ENCODE measurements around the gene TRIM69.
"Not testable (repeated sequence)": the region's sequence is repeated elsewhere in the genome, so short reads cannot be mapped to it uniquely, and the experiment has no call there.

TRIM69 gene

GRCh38 chr15:44736181-44736765, at the start of gene TRIM69:
Gene TRIM69, plus strand, starts transcription at chr15:44736528. Its CDS starts 177 bp downstream, at chr15:44736705.
- Mint-ChIP-seq H3K9me3 (no peaks in the 10 kb centered on the region), H3K27me3 (no peaks in the 10 kb centered on the region), H3K27ac (peak within 1 kb of the TSS; percentile 89), H3K4me3 (peak within 1 kb of the TSS; percentile 71), H3K4me1 (peaks cover 78% of the 10 kb centered on the region), H3K36me3 (peaks cover 19% of the 10 kb centered on the region)
- no peak for DNase-seq
- CTCF ChIA-PET: interaction anchor here (0.8 to 16.0 kb wide), 16 partner anchors 10 to 199 kb away, joined by 3 to 282 read pairs (median 6); partner anchors contain the start of genes B2M, EIF3J, PATL2 and SPG11

GRCh38 chr15:44689318-44689717, 47.0 kb upstream of the TRIM69 start:
- Mint-ChIP-seq H3K27ac (peak overlapping the region; percentile 24), H3K4me1 (peaks cover 56% of the 10 kb centered on the region), H3K36me3 (peaks cover 46% of the 10 kb centered on the region), H3K9me3 (peaks cover 45% of the 10 kb centered on the region)
- not testable (repeated sequence) for H3K27me3 Mint-ChIP-seq, H3K4me3 Mint-ChIP-seq, DNase-seq
- CTCF ChIA-PET: interaction anchor here (1.6 to 1.9 kb wide), 2 partner anchors 9 to 17 kb away, joined by 3 to 4 read pairs; no protein-coding TSS in a partner anchor

- peak overlapping the region; percentile 74 for H3K27ac Mint-ChIP-seq
- CTCF ChIA-PET: interaction anchor here (1.9 kb wide), 1 partner anchor 8 kb away, joined by 4 read pairs; no protein-coding TSS in a partner anchor
- DNase-seq: peak; percentile 63
- H3K4me3 Mint-ChIP-seq, H3K27me3 Mint-ChIP-seq: not testable (repeated sequence)
- H3K4me1 Mint-ChIP-seq: peaks cover 53% of the 10 kb centered on the region
- H3K36me3 Mint-ChIP-seq: peaks cover 40% of the 10 kb centered on the region
- H3K9me3 Mint-ChIP-seq: peaks cover 38% of the 10 kb centered on the region
Measured at GRCh38 chr15:44690245-44690644, 46.1 kb upstream of the TRIM69 start.

GRCh38 chr15:44692659-44693058, 43.7 kb upstream of the TRIM69 start:
- Mint-ChIP-seq H3K27me3 (peaks cover 15% of the 10 kb centered on the region), H3K9me3 (peaks cover 16% of the 10 kb centered on the region), H3K36me3 (peaks cover 18% of the 10 kb centered on the region), H3K4me3 (no peak overlapping the region), H3K4me1 (peaks cover 44% of the 10 kb centered on the region), H3K27ac (no peak overlapping the region)
- CTCF ChIA-PET: interaction anchor here (1.5 kb wide), 1 partner anchor 18 kb away, joined by 4 read pairs; the partner anchor contains the start of gene PATL2
- no peak for DNase-seq

DNA sequence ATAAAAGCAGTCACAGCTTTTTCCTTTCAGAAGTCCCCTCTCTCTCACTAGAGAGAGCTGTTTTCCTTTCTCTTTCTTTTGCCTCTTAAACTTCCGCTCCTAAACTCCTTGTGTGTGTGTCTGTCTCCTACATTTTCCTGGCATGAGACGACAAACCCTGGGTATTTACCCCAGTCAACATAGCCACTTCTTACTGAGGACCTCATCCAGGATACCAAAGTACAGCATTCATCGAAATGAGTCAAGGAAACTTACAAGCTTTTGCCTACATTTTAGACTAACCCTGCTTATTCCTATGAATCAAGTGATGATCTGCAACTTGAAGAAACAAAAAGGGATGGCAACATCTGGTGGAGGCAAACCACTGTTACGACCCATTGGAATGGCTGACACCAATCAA, 41.9 kb upstream of the TRIM69 start:
- CTCF ChIA-PET: no interaction called here
- peaks cover 15% of the 10 kb centered on the region for H3K27me3 Mint-ChIP-seq
- DNase-seq: no peak
- no peak overlapping the region for H3K4me3 Mint-ChIP-seq
- H3K4me1 Mint-ChIP-seq: peaks cover 30% of the 10 kb centered on the region
- H3K9me3 Mint-ChIP-seq: peaks cover 10% of the 10 kb centered on the region
- peaks cover 7% of the 10 kb centered on the region for H3K36me3 Mint-ChIP-seq
- no peak overlapping the region for H3K27ac Mint-ChIP-seq

GRCh38 chr15:44695294-44695693, 41.0 kb upstream of the TRIM69 start:
- Mint-ChIP-seq H3K4me1 (peaks cover 23% of the 10 kb centered on the region), H3K27ac (no peak overlapping the region), H3K4me3 (no peak overlapping the region), H3K36me3 (peaks cover 9% of the 10 kb centered on the region), H3K9me3 (peaks cover 15% of the 10 kb centered on the region), H3K27me3 (peaks cover 15% of the 10 kb centered on the region)
- no peak for DNase-seq
- CTCF ChIA-PET: interaction anchor here (0.6 kb wide), 1 partner anchor 16 kb away, joined by 7 read pairs; the partner anchor contains the start of gene B2M

DNA sequence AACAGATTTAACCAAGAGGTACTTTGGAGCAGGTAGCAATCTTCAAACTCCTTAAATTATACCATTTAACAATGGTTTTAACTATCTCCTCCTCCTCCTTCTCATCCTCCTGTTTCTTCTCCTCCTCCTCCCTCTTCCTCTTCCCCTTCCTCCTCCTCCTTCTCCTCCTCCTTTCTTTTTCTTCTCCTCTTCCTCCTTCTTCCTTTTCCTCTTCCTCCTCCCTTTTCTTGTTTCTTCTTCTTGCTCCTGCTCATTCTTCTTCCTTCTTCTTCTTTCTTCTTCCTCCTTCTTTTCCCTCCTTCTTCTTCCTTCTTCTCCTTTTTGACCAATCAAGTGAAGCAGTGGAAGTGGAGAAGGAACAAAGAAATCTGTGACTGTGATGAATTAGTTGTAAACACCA, 39.3 kb upstream of the TRIM69 start:
- no peak overlapping the region for H3K27ac Mint-ChIP-seq

DNA sequence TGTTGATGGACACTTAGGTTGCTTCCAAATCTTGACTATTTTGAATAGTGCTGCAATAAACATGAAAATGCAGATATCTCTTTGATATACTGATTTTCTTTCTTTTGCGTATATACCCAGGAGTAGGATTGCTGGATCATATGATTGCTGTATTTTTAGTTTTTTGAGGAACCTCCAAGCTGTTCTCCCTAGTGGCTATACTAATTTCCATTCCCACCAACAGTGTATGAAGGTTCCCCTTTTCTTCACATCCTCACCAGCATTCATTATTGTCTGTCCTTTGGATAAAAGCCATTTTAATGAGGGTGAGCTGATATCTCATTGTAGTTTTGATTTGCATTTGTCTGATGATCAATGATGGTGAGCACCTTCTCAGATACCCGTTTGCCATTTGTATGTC, 37.7 kb upstream of the TRIM69 start:
- Mint-ChIP-seq H3K4me3 (no peak overlapping the region), H3K36me3 (peaks cover 32% of the 10 kb centered on the region), H3K4me1 (peaks cover 25% of the 10 kb centered on the region), H3K27ac (no peak overlapping the region), H3K9me3 (peaks cover 42% of the 10 kb centered on the region), H3K27me3 (peaks cover 19% of the 10 kb centered on the region)
- CTCF ChIA-PET: interaction anchor here (0.9 to 1.6 kb wide), 3 partner anchors 10 to 12 kb away, joined by 3 to 4 read pairs (median 3); no protein-coding TSS in a partner anchor
- DNase-seq: no peak

More for the DNA sequence above, 39.3 kb upstream of the TRIM69 start:
- Mint-ChIP-seq H3K4me1 (peaks cover 25% of the 10 kb centered on the region), H3K27me3 (peaks cover 15% of the 10 kb centered on the region), H3K9me3 (peaks cover 27% of the 10 kb centered on the region), H3K4me3 (no peak overlapping the region), H3K36me3 (peaks cover 22% of the 10 kb centered on the region)
- CTCF ChIA-PET: interaction anchor here (1.1 kb wide), 1 partner anchor 99 kb away, joined by 3 read pairs; no protein-coding TSS in a partner anchor
- DNase-seq: no peak

DNA sequence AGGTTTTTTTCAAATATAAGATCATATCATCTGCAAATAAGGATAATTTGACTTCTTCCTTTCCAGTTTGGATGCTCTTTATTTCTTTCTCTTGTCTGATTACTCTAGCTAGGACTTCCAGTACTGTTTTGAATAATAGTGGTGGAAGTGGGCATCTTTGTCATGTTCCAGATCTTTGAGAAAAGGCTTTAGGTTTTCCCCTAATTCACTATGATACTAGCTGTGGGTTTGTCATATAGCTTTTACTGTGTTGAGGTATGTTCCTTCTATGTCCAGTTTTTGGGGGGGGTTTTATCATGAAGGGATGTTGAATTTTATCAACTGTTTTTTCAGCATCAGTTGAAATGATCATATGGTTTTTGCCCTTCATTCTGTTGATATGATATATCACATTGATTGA, 35.7 kb upstream of the TRIM69 start:
- H3K27me3 Mint-ChIP-seq: peaks cover 14% of the 10 kb centered on the region
- peaks cover 41% of the 10 kb centered on the region for H3K36me3 Mint-ChIP-seq
- H3K4me3 Mint-ChIP-seq, CTCF ChIA-PET, H3K27ac Mint-ChIP-seq, DNase-seq: not testable (repeated sequence)
- H3K4me1 Mint-ChIP-seq: peaks cover 17% of the 10 kb centered on the region
- H3K9me3 Mint-ChIP-seq: peaks cover 52% of the 10 kb centered on the region

DNA sequence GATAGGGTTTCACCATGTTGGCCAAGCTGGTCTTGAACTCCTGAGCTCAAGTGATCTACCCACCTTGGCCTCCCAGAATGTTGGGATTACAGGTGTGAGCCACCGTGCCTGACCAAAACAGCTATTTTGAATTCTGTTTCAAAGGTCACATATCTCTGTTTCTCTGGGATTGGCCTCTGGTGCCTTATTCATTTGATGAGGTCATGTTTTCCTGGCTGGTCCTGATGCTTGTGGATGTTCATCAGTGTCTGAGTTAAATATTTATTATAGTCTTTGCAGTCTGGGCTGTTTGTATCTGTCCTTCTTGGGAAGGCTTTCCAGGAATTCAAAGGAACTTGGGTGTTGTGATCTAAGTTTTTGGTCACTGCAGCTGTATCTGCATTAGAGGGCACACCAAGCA, 30.3 kb upstream of the TRIM69 start:
- Mint-ChIP-seq H3K36me3 (peaks cover 56% of the 10 kb centered on the region), H3K4me1 (peaks cover 35% of the 10 kb centered on the region)

DNA sequence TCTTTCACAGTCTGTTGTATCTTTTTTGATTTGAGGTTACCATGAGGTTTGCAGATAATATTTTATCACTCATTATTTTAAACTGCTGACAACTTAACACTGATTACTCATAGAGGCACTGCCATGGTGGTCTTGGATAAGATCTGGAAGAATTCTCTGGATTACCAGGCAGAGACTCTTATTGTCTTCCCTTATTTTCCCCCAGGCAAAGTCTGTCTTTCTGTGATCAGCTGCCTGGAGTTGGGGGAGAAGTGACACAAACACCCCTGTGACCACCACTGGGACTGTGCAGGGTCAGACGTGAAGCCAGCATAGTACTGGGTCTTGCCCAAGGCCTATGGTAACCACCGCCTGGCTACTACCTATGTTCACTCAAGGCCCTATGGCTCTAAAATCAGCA, 29.9 kb upstream of the TRIM69 start:
- peaks cover 32% of the 10 kb centered on the region for H3K4me1 Mint-ChIP-seq
- H3K4me3 Mint-ChIP-seq: no peak overlapping the region
- H3K27ac Mint-ChIP-seq: no peak overlapping the region
- CTCF ChIA-PET: interaction anchor here (1.2 to 10.8 kb wide), 2 partner anchors 17 to 41 kb away, joined by 3 to 168 read pairs; partner anchors contain the start of gene SPG11
- H3K27me3 Mint-ChIP-seq: peaks cover 9% of the 10 kb centered on the region
- no peak for DNase-seq
- peaks cover 57% of the 10 kb centered on the region for H3K36me3 Mint-ChIP-seq
- H3K9me3 Mint-ChIP-seq: peaks cover 31% of the 10 kb centered on the region

More for the DNA sequence above, 30.3 kb upstream of the TRIM69 start:
- Mint-ChIP-seq H3K9me3 (peaks cover 34% of the 10 kb centered on the region), H3K4me3 (no peak overlapping the region), H3K27me3 (peaks cover 5% of the 10 kb centered on the region), H3K27ac (no peak overlapping the region)
- no peak for DNase-seq
- CTCF ChIA-PET: interaction anchor here (1.0 to 1.2 kb wide), 2 partner anchors 17 to 42 kb away, joined by 3 to 5 read pairs; partner anchors contain the start of gene SPG11

DNA sequence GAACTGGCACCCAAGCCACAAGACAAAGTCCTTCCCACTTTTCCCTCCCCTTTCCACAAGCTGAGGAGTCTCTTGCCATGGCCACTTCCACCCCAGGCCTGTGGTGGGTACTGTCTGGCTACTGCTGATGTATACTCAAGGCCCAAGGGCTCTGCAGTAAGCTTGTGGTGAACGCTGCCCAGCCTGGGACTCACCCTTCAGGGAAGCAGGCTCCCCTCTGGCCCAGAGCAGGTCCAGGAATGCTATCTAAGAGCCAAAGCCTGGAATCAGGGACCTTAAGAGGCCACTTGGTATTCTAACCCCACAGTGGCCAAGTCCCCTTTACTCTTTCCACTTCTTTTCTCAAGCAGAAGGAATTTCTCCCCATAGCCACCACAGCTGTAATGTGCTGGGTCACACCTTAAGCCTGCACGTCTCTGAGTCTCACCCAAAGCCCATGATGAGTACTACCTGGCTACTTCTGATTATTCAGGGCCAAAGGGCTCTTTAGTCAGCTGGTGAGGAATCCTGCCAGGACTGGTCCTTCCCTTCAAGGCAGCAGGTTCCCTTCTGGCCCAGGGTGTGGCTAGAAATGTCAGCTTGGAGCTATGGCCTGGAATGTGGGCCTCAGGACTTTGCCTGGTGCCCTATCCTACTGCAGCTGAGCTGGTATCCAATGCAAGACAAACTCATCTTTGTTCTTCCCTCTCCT, 29.2 kb upstream of the TRIM69 start:
- Mint-ChIP-seq H3K9me3 (peaks cover 26% of the 10 kb centered on the region), H3K27me3 (peaks cover 15% of the 10 kb centered on the region), H3K4me1 (peaks cover 30% of the 10 kb centered on the region), H3K27ac (no peak overlapping the region), H3K4me3 (no peak overlapping the region), H3K36me3 (peaks cover 60% of the 10 kb centered on the region)
- no peak for DNase-seq
- CTCF ChIA-PET: interaction anchor here (1.2 to 10.8 kb wide), 3 partner anchors 18 to 42 kb away, joined by 3 to 168 read pairs (median 25); partner anchors contain the start of gene SPG11

- CTCF ChIA-PET: interaction anchor here (0.6 to 13.2 kb wide), 14 partner anchors 9 to 406 kb away, joined by 3 to 282 read pairs (median 4); partner anchors contain the start of genes SPG11 and TRIM69
- Mint-ChIP-seq H3K4me1 (peaks cover 36% of the 10 kb centered on the region), H3K27ac (peak overlapping the region; percentile 100), H3K27me3 (peaks cover 18% of the 10 kb centered on the region), H3K4me3 (peak overlapping the region; percentile 99), H3K9me3 (peaks cover 2% of the 10 kb centered on the region), H3K36me3 (peaks cover 68% of the 10 kb centered on the region)
- peak; percentile 61 for DNase-seq
Measured at GRCh38 chr15:44710236-44711095, 25.9 kb upstream of the TRIM69 start.
